ENCODE measurements around the gene MRPS25.

Gene MRPS25

DNA sequence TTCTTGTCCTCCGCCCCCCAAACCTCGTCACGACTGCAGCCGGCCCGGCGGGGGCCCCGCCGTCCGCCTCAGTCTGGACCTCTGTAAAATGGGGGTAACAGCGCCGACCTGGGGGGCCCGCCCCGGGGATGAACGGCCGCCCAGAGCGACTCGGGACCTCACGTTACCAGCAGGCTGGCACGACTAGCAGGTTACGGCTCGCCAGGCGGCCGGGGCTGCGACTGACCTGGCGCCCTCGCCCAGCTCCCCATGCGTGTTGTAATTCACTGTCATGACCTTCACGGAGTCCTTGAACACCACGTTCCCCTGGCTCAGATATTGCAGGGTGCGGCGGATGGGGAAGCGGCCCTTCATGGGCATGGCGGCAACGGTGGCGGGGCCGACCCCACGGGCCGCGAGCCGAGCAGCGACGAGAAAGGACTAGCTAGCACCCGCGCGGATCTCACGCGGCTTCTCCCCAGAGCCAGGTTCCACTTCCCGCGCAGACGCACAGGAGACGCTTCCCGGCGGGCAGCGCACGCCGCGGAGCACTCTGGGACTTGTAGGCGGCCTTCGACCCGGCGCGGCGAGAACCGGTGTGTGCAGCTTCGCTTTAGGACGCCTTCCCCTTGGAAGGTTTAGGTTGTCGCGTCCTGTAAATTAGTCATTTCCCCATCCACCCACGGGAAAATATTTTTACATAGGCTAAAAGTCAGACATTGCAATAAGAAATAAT, at the start of gene MRPS25:
Gene MRPS25 (minus strand): TSS at position 481 of the 715 bp plus-strand sequence. CDS start 121 bp downstream, at position 360.
- peak; percentile 70 to 84 (median 80) for DNase-seq (ENCODE audit: low read depth in 3 of 3)

DNA sequence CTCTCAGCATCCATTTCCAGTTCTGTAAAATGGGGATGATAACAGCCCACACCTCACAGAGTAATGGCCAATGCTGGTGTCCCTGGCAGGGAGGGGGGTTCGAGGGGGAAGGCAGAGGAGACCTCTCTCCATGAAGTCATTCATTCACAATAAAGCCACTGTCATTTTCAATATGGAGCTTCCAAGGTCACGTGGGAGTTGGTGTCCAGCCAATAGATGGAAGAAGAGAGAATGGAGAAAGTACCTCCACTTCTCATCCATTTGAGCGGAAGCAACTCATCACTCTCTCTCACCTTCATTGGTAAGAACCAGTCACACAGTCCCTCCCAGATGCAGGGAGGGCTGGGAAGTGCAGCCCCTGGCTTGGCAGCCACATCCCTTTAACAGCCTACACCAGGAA, 48.8 kb upstream of the MRPS25 start:
- no peak for DNase-seq (ENCODE audit: low read depth in 3 of 3)

DNA sequence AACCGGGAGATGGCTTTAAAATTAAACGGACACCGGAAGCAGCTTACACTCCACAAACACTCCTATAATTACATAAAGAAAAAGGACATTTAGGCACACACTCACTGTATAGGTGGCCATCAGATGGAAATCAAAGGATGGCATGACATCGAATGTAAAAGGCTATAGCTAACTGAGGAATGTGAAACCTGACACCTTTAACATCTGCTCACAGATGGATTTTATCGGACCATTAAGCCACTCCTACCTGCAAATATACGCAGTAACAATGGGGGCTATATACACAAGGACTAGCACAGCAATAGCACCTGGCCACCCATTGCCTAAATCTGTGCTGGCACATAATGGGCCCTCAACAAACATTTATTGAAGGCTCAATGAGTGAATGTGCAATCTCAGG, 48.4 kb upstream of the MRPS25 start:
- DNase-seq (ENCODE audit: low read depth in 3 of 3), result no peak

DNA sequence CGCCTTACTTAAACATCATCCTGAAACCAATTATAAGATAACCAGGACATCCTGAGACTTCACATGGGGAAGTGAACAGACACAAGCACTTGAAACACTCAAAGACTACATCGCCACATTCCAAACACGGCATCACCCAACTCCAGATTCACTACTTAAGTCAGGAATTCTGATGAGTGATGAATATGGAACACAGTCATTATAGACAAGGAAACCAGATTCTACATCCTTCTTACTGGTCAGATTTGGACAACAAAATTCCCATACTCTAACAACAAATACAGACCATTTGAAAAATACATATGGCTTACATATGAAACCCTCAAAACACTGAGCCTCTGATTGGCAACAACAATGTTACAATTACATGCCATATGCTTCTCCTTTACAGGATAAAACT, 46.9 kb upstream of the MRPS25 start:
- no peak for DNase-seq (ENCODE audit: low read depth in 3 of 3)

DNA sequence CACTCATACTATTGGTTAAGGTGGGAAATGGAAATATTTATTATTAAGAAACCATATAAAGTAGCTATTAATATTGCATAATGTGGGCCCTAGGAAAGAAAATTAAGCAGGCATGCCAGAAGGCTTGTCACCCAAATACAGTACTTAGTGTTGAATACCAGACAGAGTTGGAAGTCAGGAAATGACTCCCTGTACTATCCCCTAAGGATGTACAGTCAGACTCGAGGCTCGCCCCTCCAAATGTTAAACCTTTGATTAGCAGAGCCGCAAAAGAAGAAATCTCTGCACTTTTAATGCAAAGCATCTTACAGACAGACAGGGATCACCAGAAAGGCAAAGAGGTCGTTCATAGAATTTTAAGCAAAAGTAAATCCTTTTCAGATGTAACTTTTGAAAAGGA, 45.1 kb upstream of the MRPS25 start:
- no peak for DNase-seq (ENCODE audit: low read depth in 3 of 3)

DNA sequence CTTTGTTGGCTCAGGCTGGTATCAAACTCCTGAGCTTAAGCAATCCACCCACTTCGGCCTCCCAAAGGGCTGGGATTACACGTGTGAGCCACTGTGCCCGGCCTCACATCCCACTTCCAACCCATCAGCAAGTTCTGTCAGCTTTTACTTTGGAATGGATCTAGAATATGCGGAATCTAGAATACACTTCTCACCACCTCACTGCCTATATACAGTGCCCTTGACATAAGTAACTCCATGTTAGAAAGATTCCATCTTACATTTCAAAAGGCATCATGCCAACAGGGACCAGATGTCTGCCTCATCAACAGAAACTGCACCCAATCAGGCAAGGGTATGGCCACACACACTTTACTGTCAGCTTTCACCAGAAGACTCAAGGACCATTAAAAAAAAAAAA, 43.8 kb upstream of the MRPS25 start:
- no peak for DNase-seq (ENCODE audit: low read depth in 3 of 3)

DNA sequence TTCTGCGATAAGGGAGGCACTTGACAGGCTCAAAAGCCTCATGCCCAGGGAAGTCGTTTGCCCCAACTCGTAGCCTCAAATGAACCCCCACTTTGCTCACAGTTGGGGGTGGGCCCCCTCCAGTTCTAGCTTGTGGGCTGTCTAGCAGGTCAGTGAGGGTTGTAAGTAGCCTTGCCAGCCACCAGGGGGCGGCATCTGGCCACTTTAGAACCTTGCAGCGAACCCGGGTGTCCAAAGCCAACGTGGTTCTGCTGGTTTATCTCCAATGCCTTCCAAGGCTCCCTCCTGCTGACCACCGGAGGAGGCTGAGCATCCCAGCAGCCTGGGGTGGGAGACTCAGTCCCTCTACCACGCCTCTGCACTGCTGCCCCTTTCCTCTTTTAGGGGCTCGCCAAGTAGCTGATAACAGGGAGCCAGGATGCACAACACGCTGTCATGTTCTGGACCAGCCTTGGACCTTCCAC, 43.0 kb upstream of the MRPS25 start:
- peak; percentile 45 to 62 (median 48) for DNase-seq (ENCODE audit: low read depth in 3 of 3)

DNA sequence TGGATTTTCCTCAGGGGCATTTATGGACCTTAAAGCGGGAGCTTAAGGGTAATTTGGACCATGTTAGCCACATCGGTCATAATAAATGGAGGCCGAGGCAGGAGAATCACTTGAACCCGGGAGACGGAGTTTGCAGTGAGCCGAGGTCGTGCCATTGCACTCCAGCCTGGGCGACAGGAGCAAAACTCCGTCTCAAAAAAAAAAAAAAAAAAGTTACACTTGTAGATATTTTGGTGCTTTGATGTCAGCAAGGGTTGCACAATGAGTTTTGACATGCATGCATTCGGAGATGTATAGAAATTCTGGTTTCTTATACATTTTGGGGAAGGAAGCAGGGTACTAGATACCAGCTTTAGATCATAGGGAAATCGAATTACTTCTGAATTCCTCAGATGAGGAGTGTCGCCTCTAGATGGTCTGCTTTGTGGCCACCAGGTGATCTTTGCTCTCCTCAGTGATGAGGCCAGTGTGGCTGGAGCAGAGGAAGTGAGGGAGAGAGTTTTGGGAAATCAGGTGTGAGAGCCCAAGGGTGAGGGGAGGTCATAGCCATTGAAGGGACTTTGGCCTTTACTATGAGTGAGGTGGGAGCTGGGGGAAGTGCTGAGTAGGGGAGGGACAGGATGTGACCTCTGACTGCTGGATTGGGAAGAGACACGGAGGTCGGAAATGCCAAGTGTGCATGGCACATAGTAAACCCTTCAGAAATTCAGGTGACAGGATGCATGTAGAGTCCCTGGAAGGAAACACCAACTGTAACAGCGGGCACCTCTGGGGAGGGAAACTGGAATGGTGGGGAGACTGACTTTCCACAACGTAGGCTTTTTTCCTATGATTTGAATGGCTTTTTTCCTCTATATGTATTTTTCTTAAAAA, 42.2 kb upstream of the MRPS25 start:
- no peak for DNase-seq (ENCODE audit: low read depth in 3 of 3)

DNA sequence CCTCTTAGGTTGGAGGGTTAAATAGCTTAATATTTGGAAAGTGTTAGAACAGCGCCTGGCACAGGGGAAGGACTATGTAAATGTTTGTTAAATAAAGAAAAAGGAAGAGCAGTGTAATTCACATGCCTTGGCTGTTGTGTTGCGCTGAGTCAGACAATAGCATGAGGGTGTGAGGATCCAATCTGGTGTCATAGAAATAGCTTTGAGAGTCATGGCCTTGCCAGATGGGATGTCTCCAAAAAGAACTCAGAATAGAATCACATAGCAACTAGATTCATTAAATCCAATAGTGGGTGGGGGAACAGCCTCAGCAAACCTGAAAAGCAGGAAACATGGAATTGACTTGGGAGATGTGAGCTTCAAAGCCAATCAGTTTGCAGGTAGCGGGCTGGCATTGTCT, 37.7 kb upstream of the MRPS25 start:
- no peak for DNase-seq (ENCODE audit: low read depth in 3 of 3)

DNA sequence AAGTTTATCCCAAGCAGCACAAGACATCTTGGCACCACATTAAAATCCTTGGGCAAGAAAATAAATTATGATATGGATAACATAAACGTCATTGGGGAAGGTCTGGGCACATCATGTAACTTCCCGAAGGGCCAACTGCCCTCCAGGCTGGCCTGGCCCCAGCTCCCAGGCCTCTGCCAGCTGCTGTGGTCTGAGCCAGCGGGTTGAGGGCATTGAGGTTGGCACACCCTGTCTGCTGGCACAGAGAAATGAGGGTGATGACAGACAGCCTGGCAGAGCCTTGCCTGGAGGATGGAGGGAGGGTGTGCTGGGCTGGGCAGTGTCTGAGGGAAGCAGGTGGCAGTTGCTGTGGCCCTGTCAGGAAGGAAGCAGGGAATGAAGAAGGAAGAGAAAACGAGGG, 37.1 kb upstream of the MRPS25 start:
- no peak for DNase-seq (ENCODE audit: low read depth in 3 of 3)

DNA sequence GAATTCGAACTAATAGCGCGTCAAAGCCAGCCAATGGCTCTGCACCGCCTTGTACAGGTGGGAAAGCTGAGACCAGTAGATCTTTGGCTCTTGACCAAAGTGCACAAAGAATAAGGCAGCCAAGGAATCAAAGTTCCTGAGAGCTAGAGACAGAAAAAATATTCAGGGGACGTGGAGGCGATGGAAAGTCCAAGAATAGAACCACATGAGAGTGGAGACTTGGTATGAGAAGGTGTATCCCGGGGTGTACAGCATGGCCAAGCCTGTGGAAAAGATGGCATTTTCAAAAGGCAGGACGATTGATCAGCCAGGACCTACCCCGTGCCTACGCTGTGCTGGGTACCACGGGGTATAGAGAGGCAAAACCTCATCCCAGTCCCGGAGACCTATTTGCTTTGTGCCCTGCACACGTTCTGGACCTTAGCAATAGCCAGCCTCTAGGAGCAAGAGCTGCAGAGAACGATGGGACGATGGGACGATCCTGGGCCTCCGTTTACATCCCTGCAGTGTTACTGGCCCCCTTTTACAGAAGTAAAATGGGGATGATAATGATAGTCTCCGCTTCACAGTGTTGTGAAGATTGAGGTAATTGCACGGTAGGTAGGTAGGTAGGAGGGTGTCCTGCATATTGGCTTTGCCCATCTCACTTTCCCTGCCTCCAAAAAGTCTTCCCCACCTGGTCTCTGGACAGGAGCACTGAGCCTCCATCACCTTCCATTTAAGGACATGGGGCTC, 34.4 kb upstream of the MRPS25 start:
- DNase-seq (ENCODE audit: low read depth in 3 of 3), result no peak

DNA sequence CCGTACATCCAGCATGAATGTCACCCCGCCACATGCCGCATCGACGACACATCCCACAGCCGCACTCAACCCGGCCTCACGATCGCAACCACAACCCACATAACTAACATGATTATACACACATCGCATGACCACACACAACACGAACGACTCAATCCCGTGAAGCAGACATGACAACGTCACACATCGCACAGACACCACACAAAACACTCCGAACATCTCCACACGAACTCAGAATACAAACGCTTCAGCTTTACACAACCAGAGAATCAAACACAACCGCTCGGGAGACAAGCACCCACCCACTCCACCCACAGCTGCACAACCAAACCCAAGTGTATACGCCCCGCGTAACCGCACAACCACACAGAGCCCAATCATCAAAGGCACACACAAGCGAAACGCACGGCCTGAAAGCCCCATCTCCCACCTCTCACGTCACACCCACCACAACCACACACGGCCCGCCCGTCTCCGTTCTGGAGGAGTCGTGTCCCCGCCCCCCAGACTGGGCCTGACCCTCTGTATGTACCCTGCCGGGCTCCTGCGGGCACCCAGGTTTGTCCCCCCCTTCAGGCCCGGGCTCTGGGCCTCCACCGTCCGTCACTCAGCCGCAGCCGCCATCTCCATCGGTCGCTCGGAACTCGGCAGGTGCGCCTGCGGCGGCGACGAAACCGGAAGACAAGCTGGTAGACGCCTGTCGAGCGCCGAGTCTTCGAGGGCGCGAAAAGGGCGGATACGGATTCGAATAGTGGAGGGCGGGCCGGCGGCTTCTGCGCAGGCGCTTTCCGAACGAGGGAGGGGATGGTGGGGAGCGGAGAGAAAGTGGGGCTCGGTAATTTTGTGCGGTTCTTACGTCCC, 33.6 kb upstream of the MRPS25 start, which contains the start of gene RBSN:
Gene RBSN (minus strand): TSS at position 646 of the 861 bp plus-strand sequence. CDS start 3,028 bp downstream, outside the sequence.
- DNase-seq (ENCODE audit: low read depth in 3 of 3), result peak; percentile 87 to 92 (median 89)

DNA sequence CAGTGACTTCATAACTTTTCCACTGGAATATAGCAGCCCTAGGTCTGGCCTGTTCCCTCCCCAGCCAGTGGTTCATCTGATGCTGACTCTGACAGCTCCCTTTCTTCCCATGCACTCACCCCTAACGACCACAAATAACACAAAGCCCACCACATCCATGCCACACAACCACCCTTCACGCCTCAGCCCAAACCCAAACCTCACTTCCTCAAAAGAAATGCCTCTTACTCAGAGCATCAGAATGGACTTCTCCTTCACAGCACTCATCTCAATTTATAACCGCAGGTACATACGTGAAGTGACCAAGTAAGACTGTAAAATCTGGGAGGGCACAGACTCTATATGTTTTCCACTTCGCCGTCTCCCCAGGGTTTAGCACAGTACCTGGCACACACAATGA, 32.8 kb upstream of the MRPS25 start:
- no peak for DNase-seq (ENCODE audit: low read depth in 3 of 3)

DNA sequence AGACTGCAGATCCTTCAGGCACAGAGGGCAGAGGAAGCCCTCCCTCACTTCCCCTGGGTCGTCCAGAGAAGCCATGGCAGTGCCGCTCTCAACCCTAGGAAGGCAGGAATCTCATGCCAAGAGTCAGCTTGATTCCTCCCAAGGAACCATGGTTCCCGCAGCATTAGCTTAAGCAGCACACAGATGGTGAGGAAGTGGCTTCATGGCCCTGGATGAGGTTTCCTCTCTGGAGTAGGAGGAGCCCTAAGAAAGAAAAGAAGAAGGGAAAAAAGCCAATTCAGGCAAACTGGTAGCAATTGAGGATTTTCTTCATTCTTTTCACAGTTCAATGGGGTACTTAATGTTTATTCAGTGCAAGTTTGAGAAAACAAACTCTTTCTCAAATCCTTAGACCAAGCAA, 30.9 kb upstream of the MRPS25 start:
- DNase-seq (ENCODE audit: low read depth in 3 of 3), result no peak

DNA sequence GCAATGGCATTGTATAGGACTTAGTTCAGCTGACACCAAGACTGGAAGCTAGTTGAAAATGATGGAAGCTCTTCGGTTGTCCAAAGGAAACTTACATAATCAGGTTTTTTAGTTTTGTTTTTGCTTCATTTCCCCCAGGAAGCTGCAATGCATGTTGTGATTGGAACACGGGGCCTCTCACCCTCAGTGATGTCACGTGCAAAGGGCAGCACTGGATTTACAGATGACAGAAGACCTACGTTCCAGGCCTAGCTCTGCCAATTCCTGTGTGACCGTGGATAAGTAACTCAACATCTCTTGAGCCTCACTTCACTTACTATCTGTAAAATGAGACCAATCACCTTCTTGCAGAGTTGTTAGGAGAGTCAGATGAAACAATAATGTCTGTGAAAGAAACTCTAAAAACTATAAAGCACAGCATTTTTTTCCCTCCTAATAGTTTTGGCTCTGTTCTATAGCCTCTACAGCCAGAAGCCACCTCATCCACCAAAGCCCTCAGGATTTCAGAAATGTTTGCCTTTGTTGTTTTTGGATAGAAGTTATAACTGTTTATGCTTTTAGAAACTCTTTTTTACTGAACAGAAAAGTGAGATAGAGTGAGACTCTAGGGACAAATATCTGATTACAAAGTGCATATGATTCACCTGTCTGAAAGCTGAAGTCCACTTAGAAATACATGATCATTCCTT, 29.2 kb upstream of the MRPS25 start:
- no peak for DNase-seq (ENCODE audit: low read depth in 3 of 3)

DNA sequence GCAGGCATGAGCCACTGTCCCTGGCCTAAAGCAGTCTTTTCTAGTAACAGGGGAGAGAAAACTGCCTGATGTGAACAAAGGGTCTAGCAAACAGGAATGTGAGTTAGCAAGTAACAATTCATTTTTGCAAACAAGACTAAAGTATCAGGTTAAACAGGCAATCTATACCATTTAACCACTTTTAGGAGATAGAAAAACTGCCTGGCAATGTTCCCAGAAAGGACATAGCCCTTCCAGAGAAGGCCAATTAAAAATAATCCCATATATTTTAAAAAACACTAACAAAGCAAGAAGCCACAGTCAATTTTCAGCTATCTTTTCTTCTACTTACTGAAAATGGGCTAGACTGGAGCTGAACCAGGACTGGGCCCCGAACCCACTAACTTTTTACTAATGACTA, 27.6 kb upstream of the MRPS25 start:
- no peak for DNase-seq (ENCODE audit: low read depth in 3 of 3)

DNA sequence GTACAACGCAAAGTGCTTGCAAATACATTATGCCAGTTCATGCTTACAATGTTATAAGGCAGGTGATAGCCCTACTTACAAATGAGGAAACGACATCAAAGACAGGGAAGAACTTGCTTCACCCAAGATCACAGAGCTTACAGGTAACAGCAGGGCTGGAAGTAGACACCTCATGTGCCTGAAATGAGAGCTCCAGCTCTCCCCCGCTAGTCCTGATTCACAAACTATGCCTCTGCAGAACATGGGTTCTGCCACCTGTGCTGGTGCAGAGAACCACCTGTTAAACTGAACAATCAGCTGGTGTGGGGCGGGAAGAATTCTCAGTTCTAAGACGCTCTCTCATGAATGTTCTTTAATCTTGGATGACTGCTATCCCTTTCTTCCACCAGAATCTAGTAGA, 26.5 kb upstream of the MRPS25 start:
- no peak for DNase-seq (ENCODE audit: low read depth in 3 of 3)

DNA sequence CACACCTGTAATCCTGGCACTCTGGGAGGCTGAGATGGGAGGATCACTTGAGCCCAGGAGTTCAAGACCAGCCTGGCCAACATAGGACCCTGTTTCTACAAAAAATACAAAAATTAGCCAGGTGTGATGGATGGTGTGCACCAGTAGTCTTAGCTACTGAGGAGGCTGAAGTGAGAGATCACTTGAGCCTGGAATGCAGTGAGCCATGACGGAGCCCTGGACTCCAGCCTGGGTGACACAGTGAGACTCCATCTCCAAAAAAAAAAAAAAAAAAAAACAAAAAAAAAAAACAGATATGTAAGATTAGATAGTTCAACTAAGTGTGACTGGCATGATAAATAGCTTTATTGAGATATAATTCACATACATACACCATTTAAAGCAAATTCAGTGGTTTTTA, 24.1 kb upstream of the MRPS25 start:
- no peak for DNase-seq (ENCODE audit: low read depth in 3 of 3)

DNA sequence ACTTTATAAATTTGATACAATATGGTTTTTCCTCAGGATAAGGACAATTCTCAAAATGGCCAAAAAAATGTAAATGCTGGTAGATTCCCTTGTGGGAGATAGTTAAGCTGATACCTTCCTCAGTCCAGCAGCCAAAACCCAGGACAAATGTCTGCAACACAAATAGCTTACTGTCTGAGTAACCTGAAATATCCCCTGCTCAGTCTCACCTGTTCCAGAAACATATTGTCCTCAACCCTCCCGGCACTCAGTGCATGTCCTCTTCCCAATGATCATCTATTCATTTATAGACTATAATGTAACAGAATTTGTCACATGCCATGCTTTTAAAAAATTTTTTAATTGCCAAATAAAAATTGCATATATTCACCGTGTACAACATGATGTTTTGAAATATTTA, 21.6 kb upstream of the MRPS25 start:
- DNase-seq (ENCODE audit: low read depth in 3 of 3), result no peak

DNA sequence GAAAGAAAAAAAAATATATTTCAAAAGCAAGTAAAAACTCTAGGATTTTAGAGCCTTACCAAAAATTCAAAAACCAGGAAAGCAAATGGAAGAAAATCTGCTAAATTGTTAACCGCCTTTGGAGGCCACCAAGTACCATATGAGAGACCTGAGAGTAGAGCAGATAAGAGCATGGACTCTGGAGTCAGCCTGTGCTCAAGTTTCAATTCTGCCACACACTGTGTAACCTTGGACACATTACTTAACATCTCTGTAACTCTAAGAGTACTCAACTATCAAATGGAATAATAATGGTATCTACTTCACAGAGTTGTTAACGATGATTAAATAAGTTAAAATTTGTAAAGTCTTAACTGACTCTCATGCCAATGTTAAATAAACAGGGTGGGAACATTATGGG, 21.1 kb upstream of the MRPS25 start:
- no peak for DNase-seq (ENCODE audit: low read depth in 3 of 3)

DNA sequence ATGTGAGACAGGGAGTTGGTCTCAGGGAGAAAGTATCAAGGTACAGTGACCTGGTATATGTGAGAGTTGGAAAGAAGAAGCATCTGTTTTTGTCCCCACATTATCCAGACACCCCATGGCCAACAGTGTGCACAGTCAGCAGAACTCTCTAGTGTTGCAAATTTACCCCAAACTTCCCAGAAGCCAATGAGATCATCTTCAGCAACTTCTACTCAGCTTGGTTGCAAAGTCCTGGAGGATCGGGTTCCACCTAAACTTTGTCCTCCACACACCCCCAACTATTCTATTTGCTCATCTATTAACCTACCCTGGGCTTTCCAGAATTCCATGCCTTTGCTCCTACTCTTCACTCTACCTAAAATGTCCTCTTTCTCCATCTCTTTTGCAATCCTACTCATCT, 18.1 kb upstream of the MRPS25 start:
- DNase-seq (ENCODE audit: low read depth in 3 of 3), result no peak
